HUDEP-2 (cell line): ENCODE results near the gene DNAJB13.
"Not testable (repeated sequence)": the region's sequence is repeated elsewhere in the genome, so short reads cannot be mapped to it uniquely, and the experiment has no call there.

Source experiments
- DNase-seq, 76 experiments: peaks; one replicate each; lab custom pipeline; 2025; ENCODE audit not compliant: unreplicated experiment in 76 of 76; lab: John Stamatoyannopoulos, UW

DNAJB13 gene

DNA sequence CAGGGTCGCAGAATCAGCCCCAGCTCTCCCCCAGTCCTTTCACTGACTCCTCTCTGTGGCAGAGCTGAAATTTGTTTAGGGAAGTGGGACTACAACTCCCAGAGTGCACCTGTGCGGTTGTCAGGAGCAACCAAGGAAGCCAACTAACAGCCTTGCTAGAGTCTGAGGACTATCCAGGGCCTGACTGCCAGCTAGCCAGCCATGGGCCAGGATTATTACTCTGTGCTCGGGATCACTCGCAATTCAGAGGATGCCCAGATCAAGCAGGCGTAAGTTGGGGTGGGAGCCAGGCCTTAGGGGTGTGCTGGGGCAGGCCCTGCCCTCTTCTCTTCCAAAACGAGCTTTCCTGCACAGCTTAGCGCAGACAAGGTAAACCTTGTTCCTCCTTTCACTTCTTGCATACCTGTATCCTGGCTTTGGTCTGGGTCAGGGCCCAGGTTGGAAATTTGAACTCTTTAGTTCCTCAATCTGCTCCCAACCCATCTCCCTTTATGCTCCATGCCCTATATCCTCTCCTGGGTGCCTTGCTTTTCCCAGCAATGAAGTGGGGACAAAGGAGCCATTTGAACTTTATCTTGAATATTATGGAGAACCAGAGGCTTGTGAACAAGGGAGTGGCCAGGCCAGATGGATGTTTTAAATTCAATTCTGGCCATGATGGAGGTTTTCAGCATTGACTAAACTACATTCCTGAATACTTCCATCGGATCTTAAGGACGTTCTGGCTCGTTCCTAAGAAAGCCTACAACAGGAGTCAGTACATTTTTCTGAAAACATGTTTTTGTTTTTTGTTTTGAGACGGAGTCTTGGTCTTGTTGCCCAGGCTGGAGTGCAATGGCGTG, at the start of gene DNAJB13:
DNAJB13 (plus strand) TSS at position 158 of the 842 bp plus-strand sequence; CDS start at position 202, 44 bp downstream.
- peak in 13 of 76 experiments; percentile 1 to 26 (median 11) for DNase-seq

GRCh38 chr11:73902303-73902702, 48.5 kb upstream of the DNAJB13 start:
- DNase-seq, result no peak

GRCh38 chr11:73907191-73907590, 43.6 kb upstream of the DNAJB13 start:
- peak in 69 of 76 experiments; percentile 2 to 77 (median 44) for DNase-seq

DNA sequence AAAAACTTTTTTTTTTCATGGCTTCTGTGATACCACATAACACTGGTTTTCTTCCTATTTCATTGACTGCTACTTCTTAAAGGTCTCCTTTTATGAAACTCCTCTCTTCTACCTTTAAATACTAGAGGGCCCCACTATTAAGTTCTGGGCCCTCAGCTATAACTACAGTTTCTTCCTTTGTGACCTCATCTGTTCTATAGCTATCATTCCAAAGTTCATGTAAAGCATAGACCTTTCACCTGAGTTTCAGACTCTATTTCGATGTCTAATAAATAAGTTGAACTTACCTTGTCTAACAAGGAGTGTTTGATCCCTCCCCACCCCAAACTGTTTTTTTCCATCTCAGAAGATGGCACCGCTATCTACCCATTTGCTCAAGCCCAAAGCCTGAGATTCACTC, 38.8 kb upstream of the DNAJB13 start:
- no peak for DNase-seq

DNA sequence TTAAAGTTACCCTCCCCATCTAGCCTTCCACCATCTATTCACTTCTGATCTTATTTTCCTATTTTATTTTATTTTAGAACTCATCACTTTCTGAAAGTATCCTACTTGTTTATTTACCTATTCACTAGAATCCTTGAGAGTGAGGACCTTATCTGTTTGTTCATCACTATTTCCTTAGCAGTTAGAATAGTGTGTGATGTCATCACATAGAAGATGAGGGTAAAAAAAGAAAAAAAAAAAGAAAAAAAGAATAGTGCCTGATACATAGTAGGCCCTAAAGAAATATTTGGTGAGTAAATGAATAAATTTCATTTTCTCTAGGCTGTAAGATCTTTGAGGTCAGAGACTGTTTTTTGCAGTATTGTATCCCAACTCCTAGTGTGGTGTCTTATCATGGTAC, 37.4 kb upstream of the DNAJB13 start:
- DNase-seq, result no peak

GRCh38 chr11:73914284-73914683, 36.5 kb upstream of the DNAJB13 start:
- peak in 13 of 76 experiments; percentile 1 to 19 (median 8) for DNase-seq

GRCh38 chr11:73916435-73916834, 34.4 kb upstream of the DNAJB13 start:
- peak in 1 of 76 experiments; percentile 1 for DNase-seq

DNA sequence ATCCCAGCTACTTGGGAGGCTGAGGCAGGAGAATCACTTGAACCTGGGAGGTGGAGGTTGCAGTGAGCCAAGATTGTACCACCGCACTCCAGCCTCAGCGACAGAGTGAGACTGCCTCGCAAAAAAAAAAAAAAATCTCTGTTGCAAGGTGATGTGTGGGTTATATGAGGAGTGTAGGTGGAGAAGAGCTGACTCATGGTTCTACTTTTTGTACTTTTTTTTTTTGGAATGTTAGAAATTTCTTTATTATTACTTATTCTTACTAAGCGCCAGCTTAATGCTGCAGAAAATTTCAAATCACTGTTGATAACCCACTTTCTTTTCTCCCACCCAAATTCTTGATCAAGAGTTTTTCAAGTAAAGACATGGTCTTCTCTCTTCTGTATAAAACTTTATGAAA, 29.6 kb upstream of the DNAJB13 start:
- no peak for DNase-seq

DNA sequence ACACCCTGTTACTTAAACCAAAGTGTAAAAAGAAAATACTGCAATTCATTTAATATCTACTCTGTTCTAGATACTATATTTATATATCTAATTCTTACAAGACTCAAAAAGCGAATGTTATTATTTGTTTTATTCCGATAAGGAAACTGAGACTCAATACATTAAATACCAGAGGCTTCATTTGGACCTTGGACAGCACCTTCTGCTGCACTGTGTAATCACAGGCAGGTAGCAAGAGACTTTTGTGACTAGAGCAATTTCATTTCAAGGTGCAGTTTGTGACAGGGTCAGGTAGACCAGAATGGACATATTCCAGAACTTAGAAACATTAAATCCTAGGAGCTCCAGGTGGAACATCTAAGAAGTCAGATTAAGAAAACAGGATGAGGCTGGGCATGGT, 21.4 kb upstream of the DNAJB13 start:
- no peak for DNase-seq

DNA sequence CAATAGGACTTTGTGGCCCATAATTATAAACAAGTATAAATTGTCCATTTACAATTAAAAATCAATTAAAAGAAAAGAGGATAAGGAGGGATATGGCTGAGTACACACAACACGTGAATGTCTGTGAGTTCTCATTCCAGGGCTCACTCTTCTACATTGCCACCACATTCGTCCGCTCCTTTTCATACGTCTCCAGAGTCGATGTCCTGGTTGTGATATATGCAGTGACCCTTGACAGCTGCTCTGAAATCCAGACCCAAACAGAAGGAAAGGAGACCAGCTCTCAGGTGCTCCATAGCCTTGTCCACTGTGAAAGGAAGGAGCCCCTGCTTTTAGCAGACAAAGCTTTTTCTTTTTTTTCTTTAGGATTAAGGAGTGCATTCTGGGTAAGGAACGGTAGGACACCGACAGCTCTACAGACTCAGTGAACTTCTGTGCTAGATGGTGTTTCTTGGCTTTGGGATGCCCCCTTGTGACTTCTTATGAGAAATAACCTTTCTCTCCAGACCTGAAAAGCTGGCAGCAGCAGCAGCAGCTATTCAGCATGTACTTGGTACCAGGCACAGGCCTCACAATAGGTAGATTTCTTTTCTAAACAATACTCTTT, 19.7 kb upstream of the DNAJB13 start:
- DNase-seq, result peak in 48 of 76 experiments; percentile 4 to 73 (median 24)

GRCh38 chr11:73931951-73932350, 18.9 kb upstream of the DNAJB13 start:
- DNase-seq, result no peak

DNA sequence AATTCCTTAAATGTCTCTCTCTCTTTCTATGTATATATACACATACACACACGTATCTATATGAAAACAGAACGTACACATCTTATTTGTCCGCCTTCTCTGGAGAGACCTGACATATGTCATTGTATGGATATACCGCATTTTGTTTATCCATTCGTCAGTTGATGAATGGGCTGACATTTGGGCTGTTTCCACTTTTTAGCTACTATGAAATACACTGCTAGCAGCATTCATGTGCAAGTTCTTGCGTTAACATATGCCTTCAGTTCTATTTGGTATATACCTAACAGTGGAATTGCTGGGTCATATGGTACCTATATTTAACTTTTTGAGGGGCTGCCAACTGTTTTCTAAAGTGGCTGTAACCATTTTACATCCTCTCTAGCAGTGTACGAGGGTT, 18.0 kb upstream of the DNAJB13 start:
- DNase-seq, result no peak

DNA sequence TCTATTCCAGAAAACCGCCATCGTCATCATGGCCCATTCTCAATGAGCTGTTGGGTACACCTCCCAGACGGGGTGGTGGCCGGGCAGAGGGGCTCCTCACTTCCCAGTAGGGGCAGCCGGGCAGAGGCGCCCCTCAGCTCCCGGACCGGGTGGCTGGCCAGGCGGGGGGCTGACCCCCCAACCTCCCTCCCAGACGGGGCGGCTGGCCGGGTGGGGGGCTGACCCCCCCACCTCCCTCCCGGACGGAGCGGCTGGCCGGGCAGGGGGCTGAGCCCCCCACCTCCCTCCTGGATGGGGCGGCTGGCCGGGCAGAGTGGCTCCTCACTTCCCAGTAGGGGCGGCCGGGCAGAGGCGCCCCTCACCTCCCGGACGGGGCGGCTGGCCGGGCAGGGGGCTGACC, 14.8 kb upstream of the DNAJB13 start:
- not testable (repeated sequence) for DNase-seq

- DNase-seq, result no peak
Observed at GRCh38 chr11:73939096-73939495, 11.7 kb upstream of the DNAJB13 start.

DNA sequence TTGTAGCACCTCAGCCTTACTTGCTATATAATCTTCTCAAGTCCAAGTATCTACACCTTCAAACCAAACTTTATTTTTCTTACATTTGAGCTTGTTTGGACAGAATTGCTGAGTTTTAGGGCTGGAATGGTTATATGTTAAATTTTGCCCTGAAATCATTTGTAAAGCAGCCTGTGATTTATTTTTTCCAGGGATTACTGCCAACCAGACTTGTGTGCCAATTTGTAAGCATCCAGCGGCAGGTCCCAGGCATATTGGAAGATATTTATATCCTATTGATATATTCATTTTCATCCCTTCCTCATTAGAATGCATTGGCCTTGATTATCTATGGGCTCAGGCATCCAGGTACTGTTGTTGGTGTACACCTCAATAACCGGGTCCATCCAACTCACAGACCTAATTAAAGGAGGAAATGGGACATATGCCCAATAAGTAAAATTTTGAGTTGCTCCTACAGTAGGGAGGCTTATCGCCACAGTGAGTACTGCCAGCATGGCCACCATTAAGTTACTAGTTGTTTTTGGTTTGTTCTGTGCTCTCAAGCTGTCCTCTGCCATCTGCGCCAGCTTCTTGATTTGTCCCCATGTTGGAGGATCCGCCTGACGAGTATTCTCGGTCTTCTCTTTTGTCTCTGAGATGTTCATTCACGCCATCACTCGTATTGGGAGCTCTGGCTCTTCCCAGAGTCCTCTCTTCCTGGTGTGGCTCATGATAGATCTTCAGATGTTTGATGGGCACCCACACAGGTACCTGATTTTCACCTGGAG, 9.8 kb upstream of the DNAJB13 start:
- no peak for DNase-seq

GRCh38 chr11:73942010-73942409, 8.8 kb upstream of the DNAJB13 start:
- peak in 1 of 76 experiments; percentile 1 for DNase-seq

- DNase-seq, result no peak
Observed at GRCh38 chr11:73944085-73944484, 6.7 kb upstream of the DNAJB13 start.

GRCh38 chr11:73944901-73945300, 5.9 kb upstream of the DNAJB13 start:
- DNase-seq, result no peak

GRCh38 chr11:73945396-73945795, 5.4 kb upstream of the DNAJB13 start:
- no peak for DNase-seq

DNA sequence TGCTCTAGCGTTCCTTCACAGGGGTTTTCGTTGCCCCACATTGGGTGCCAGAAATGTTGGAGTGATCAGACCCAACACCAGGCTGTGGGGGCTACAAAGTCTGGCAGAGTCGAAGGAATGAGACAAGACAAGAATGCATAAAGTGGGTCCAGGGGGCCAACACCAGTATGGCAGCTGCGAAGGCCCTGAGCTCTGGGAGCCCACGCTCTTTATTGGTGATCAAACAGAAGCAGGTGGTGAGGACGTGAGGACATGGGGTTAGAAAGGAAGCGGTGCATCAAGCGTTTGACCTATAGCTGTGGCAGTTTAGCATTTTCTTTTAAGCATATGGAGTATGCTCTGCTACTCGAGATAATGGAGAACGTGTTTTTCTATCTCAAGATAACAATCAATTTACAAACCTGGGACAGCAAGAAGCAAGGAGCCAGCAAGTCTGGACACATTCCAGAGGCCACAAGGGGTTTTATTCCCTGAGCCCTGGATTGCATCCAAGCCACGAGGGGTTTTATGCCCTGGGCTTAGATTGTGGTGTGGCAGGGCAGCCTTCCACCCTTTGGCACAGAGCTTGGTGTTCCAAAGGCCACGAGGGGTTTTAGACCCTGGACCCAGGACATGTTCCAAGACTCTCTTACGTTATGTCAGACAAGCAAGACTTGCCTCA, 3.9 kb upstream of the DNAJB13 start:
- no peak for DNase-seq

GRCh38 chr11:73949246-73949645, 1.6 kb upstream of the DNAJB13 start:
- no peak for DNase-seq
